Muscle layer of duodenum (tissue), 2 donors: Measurements from ENCODE around the gene TTC24.
"Not testable (repeated sequence)": the region's sequence is repeated elsewhere in the genome, so short reads cannot be mapped to it uniquely, and the experiment has no call there.

Experiments used
- H3K27ac ChIP-seq: one replicate; pipeline ENCODE4 v1.7.0; 2013; ENCODE audit warnings: mild to moderate bottlenecking, low read length
- H3K27me3 ChIP-seq: one replicate; pipeline ENCODE4 v1.7.0; 2013; ENCODE audit warnings: low read depth, mild to moderate bottlenecking, control low read depth, low read length
- H3K36me3 ChIP-seq, 2 donors: one replicate each; pipeline ENCODE4 v1.7.0; 2013; ENCODE audit warnings: low read length in 2 of 2, control low read depth in 1 of 2, mild to moderate bottlenecking in 1 of 2; ENCODE audit not compliant: insufficient read depth in 2 of 2, control insufficient read depth in 1 of 2
- H3K4me1 ChIP-seq, 2 donors: one replicate each; pipeline ENCODE4 v1.7.0; 2013; ENCODE audit warnings: low read length in 2 of 2, mild to moderate bottlenecking in 2 of 2, control low read depth in 1 of 2, moderate library complexity in 1 of 2; ENCODE audit not compliant: insufficient read depth in 2 of 2, control insufficient read depth in 1 of 2
- H3K4me3 ChIP-seq, 2 donors: one replicate each; pipeline ENCODE4 v1.7.0; 2013; ENCODE audit warnings: low read length in 2 of 2, low read depth in 1 of 2, mild to moderate bottlenecking in 1 of 2
- H3K9me3 ChIP-seq, 2 donors: one replicate each; pipeline ENCODE4 v1.7.0; 2013; ENCODE audit warnings: low read length in 2 of 2, control low read depth in 1 of 2, mild to moderate bottlenecking in 1 of 2; ENCODE audit not compliant: control insufficient read depth in 1 of 2
- donor health status: healthy.

TTC24 gene

GRCh38 chr1:156574039-156574633, 5.4 kb upstream of the TTC24 start:
- H3K4me3 ChIP-seq: no peak overlapping the region
- no peaks in the 10 kb centered on the region for H3K27me3 ChIP-seq
- H3K27ac ChIP-seq: no peak overlapping the region

GRCh38 chr1:156577550-156577949, 2.0 kb upstream of the TTC24 start:
- Histone ChIP-seq H3K4me3 (no peak overlapping the region), H3K4me1 (no peaks in the 10 kb centered on the region), H3K9me3 (no peaks in the 10 kb centered on the region), H3K27me3 (no peaks in the 10 kb centered on the region), H3K36me3 (no peaks in the 10 kb centered on the region), H3K27ac (no peak overlapping the region)

More at GRCh38 chr1:156574039-156574633, 5.4 kb upstream of the TTC24 start:
- H3K36me3 ChIP-seq: no peaks in the 10 kb centered on the region
- H3K9me3 ChIP-seq: no peaks in the 10 kb centered on the region
- H3K4me1 ChIP-seq: peaks cover 11 to 12% of the 10 kb centered on the region in 2 donors

DNA sequence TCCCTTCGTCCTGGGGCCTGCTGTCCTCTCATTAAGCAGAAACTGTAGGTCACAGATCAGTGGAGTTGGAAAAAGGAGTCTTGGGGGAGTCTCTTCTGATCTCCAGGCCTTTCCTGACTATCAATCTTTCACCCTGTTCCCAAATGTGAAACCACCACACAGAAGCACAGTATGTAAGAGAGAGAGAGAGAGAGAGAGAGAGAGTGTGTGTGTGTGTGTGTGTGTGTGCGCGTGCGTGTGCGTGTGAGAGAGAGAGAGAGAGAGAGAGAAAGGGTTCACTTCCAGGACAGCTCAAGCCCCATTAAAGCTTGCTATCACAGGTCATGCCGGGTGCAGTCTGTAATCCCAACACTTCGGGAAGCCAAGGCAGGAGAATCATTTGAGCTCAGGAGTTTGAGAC, 1.5 kb upstream of the TTC24 start:
- Histone ChIP-seq H3K9me3 (no peaks in the 10 kb centered on the region), H3K36me3 (no peaks in the 10 kb centered on the region), H3K27me3 (no peaks in the 10 kb centered on the region), H3K4me1 (no peaks in the 10 kb centered on the region), H3K27ac (no peak overlapping the region), H3K4me3 (no peak overlapping the region)

DNA sequence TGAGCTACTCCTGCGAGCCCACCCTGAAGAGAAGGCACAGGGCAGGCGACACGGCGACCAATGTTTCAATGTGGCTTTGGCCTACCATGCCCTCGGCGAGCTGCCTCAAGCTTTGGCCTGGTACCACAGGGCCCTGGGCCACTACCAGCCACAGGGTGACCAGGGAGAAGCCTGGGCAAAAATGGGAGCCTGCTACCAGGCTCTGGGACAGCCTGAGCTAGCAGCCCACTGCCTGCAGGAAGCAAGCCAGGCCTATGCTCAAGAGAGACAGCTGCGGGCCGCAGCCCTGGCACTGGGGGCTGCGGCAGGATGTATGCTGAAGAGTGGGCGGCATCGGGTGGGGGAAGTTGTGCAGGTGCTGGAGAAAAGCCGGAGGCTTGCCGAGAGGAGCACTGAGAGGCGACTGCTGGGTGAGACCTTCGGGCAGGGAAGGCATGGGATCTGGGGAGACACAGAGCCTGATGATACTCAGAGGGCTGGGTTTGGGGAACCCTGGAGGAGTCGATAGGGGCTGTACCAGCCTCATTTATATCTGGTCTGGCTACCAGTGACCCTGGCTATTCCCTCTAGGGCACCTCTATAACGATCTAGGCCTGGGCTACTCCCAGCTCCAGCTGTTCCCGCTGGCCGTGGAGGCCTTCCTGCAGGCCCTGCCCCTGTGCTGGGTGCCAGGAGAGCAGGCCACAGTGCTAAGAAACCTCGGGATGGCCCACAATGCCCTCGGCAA, 2.3 kb downstream of the TTC24 start:
- Histone ChIP-seq H3K27me3 (no peaks in the 10 kb centered on the region), H3K4me3 (no peak overlapping the region)

GRCh38 chr1:156582388-156583017, 3.0 kb downstream of the TTC24 start:
- H3K9me3 ChIP-seq: no peaks in the 10 kb centered on the region
- no peaks in the 10 kb centered on the region for H3K27me3 ChIP-seq
- H3K36me3 ChIP-seq: no peaks in the 10 kb centered on the region
- no peak overlapping the region for H3K27ac ChIP-seq
- H3K4me1 ChIP-seq: no peaks in the 10 kb centered on the region
- no peak overlapping the region for H3K4me3 ChIP-seq

More for the DNA sequence above, 2.3 kb downstream of the TTC24 start:
- no peaks in the 10 kb centered on the region for H3K36me3 ChIP-seq
- H3K27ac ChIP-seq: no peak overlapping the region
- H3K9me3 ChIP-seq: no peaks in the 10 kb centered on the region
- no peaks in the 10 kb centered on the region for H3K4me1 ChIP-seq

- H3K4me3 ChIP-seq: no peak overlapping the region
- H3K36me3 ChIP-seq: no peaks in the 10 kb centered on the region
- H3K4me1 ChIP-seq: no peaks in the 10 kb centered on the region
- H3K27ac ChIP-seq: no peak overlapping the region
- no peaks in the 10 kb centered on the region for H3K27me3 ChIP-seq
- no peaks in the 10 kb centered on the region for H3K9me3 ChIP-seq
Observed at GRCh38 chr1:156583821-156584622, 4.5 kb downstream of the TTC24 start.

- H3K4me1 ChIP-seq: no peaks in the 10 kb centered on the region
- H3K36me3 ChIP-seq: no peaks in the 10 kb centered on the region
- H3K27ac ChIP-seq: no peak overlapping the region
- no peak overlapping the region for H3K4me3 ChIP-seq
- no peaks in the 10 kb centered on the region for H3K27me3 ChIP-seq
- no peaks in the 10 kb centered on the region for H3K9me3 ChIP-seq
Observed at GRCh38 chr1:156584813-156585212, 5.3 kb downstream of the TTC24 start.

GRCh38 chr1:156586323-156586722, 6.8 kb downstream of the TTC24 start:
- no peaks in the 10 kb centered on the region for H3K9me3 ChIP-seq
- H3K4me3 ChIP-seq: no peak overlapping the region
- peaks cover 0 to 5% of the 10 kb centered on the region in 2 donors for H3K4me1 ChIP-seq
- H3K36me3 ChIP-seq: no peaks in the 10 kb centered on the region
- H3K27me3 ChIP-seq: no peaks in the 10 kb centered on the region
- H3K27ac ChIP-seq: no peak overlapping the region

- peaks cover 0 to 5% of the 10 kb centered on the region in 2 donors for H3K4me1 ChIP-seq
- no peaks in the 10 kb centered on the region for H3K36me3 ChIP-seq
- no peaks in the 10 kb centered on the region for H3K9me3 ChIP-seq
- H3K27me3 ChIP-seq: no peaks in the 10 kb centered on the region
- H3K4me3 ChIP-seq: no peak overlapping the region
- no peak overlapping the region for H3K27ac ChIP-seq
Observed at GRCh38 chr1:156586892-156587477, 7.5 kb downstream of the TTC24 start.

- not testable (repeated sequence) for H3K4me1 ChIP-seq, H3K36me3 ChIP-seq, H3K9me3 ChIP-seq, H3K27ac ChIP-seq, H3K27me3 ChIP-seq, H3K4me3 ChIP-seq
Observed at GRCh38 chr1:156587927-156588326, 8.4 kb downstream of the TTC24 start.

DNA sequence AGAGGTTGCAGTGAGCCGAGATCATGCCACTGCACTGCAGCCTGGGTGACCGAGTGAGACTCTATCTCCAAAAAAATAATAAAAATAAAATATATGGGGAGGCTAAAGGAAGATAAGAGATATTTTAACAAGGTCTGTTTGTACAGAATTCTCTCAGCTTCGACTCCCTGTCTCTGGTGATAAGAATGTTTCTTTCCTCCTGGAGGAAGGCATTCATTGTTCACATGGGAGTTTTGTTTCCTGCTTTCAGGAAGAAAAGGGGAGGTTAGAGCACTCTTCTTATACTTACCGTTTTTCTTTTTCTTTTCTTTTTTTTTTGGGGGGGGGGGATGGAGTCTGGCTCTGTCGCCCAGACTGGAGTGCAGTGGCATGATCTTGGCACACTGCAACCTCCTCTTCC, 10.0 kb downstream of the TTC24 start:
- H3K4me3 ChIP-seq: no peak overlapping the region
- no peaks in the 10 kb centered on the region for H3K9me3 ChIP-seq
- peaks cover 4 to 17% of the 10 kb centered on the region in 2 donors for H3K36me3 ChIP-seq
- no peaks in the 10 kb centered on the region for H3K27me3 ChIP-seq
- H3K4me1 ChIP-seq: peaks cover 8 to 10% of the 10 kb centered on the region in 2 donors
- no peak overlapping the region for H3K27ac ChIP-seq
